ENCODE data around the gene ITPA.

DNA sequence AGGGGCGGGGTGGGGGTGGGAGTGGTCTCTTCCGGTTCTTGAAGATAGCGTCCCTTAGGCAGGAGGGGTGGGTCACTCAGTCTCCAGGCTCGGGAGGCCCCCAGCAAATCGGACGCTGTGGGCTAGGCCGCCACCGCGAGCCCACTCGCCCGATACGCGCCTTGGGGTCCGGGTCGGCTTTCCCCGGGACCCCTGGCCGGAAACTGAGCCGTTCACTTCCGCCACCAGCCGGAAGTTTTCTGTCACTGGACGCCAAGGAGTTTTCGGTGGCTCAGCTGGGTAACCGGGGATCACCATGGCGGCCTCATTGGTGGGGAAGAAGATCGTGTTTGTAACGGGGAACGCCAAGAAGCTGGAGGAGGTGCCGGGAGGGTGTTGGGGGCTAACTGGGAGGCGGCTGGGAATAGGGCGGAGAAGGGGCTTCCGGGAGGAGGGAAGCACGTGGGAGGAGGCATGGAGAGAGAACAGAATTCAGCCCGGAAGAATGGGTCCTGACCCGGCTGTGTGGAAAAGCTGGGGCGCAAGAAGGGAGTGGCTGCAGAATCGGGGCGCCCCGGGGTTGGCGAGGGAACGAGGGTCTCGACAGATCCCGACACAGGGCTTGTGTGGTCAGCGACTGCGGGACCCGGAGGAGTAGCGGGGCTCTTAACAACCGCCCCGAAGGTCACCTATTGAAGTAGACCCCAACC is at the start of gene ITPA:
- TF ChIP-seq, protein P1, sequence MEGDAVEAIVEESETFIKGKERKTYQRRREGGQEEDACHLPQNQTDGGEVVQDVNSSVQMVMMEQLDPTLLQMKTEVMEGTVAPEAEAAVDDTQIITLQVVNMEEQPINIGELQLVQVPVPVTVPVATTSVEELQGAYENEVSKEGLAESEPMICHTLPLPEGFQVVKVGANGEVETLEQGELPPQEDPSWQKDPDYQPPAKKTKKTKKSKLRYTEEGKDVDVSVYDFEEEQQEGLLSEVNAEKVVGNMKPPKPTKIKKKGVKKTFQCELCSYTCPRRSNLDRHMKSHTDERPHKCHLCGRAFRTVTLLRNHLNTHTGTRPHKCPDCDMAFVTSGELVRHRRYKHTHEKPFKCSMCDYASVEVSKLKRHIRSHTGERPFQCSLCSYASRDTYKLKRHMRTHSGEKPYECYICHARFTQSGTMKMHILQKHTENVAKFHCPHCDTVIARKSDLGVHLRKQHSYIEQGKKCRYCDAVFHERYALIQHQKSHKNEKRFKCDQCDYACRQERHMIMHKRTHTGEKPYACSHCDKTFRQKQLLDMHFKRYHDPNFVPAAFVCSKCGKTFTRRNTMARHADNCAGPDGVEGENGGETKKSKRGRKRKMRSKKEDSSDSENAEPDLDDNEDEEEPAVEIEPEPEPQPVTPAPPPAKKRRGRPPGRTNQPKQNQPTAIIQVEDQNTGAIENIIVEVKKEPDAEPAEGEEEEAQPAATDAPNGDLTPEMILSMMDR (IDR thresholded peaks at IDR 0.05), result no peak
- TF ChIP-seq EP300 (IDR thresholded peaks at IDR 0.05), result peak in 1 of 2 donors; percentile 47
